GM19372 (cell line): ENCODE data around the gene PRKAR1B.

ENCODE experiments used
- ATAC-seq: cut with Tn5 transposase; IDR thresholded peaks from one replicate; pipeline ENCODE4 v1.9.1; 2021; ENCODE audit warnings: mild to moderate bottlenecking, low read depth, moderate library complexity; ENCODE audit not compliant: unreplicated experiment

Gene PRKAR1B

GRCh38 chr7:609365-609764 lies 117.7 kb downstream of the PRKAR1B start:
- ATAC-seq: no peak

DNA sequence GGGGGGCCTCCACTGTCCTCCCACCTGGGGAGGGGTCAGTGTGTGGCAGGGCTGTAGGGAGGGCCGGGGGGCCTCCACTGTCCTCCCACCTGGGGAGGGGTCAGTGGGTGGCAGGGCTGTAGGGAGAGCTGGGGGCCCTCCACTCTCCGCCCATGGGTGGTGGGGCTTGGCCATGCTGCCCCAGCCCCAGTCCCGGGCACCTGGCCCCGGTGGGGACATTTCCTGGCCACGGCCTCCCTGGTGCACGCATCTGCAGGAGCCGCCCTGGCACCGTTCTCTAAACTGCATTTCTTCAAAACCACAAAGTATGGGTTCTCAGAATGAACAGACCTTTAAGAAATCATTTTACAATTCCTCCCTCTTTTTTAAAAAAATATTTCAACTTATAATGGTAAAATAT lies 118.1 kb downstream of the PRKAR1B start:
- ATAC-seq: no peak

- no peak for ATAC-seq
Observed at GRCh38 chr7:608361-608760, 118.7 kb downstream of the PRKAR1B start.

DNA sequence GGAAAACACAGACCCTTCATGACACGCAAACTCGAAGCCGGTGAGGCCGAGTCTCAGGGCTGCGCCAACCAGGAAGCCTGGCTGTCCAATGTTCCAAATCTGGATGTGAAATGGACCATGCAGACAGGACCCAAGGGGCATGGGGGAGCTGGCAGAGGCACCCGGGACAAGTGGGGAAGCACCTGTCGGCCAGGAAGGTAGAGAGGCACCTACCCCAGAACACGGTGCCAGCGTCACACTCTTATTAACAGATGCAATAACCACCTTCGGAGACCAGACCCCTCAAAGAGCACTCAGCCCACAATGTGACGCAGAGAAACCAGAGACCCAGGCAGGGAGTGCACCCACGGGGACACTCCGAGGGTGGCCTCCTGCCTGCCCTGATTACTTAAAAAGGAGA lies 119.1 kb downstream of the PRKAR1B start:
- ATAC-seq: no peak

DNA sequence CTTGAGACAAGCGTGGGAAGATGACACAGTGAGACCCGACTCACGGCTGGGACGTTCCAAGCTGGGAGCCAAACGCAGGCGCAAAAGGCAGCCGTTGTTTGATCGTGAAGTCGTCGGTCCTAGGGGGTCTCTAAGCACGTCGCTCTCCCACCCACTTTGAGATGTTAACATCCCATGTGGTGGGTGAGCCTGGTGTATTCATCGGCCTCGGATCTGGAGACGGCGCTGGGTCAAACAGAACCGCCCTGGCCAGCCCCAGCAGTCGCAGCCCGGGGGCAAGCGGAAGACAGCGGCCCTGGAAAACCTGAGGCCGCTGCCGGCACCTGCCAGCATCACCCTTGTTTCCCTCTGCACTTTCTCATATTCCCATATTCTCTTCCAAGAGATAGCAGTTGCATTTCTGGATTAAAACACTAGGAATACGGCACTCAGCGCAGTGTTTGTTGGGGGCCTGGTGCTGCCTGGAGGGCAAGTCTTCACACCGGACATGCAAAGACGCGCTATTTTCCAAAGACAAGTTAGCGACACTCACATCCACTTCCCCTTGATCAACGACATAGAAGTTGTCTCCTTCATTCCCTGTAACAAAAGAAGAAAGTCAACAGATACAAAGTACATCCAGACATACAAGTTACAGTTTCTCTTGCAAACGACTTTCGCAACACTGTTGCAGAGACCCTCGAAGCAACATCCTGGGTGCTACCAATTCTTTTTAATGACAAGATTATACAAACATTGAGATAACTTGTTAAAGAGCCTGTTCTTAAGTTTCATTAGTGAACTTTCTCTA lies 121.2 kb downstream of the PRKAR1B start:
- no peak for ATAC-seq

- ATAC-seq: no peak
Observed at GRCh38 chr7:604884-605531, 122.1 kb downstream of the PRKAR1B start.

DNA sequence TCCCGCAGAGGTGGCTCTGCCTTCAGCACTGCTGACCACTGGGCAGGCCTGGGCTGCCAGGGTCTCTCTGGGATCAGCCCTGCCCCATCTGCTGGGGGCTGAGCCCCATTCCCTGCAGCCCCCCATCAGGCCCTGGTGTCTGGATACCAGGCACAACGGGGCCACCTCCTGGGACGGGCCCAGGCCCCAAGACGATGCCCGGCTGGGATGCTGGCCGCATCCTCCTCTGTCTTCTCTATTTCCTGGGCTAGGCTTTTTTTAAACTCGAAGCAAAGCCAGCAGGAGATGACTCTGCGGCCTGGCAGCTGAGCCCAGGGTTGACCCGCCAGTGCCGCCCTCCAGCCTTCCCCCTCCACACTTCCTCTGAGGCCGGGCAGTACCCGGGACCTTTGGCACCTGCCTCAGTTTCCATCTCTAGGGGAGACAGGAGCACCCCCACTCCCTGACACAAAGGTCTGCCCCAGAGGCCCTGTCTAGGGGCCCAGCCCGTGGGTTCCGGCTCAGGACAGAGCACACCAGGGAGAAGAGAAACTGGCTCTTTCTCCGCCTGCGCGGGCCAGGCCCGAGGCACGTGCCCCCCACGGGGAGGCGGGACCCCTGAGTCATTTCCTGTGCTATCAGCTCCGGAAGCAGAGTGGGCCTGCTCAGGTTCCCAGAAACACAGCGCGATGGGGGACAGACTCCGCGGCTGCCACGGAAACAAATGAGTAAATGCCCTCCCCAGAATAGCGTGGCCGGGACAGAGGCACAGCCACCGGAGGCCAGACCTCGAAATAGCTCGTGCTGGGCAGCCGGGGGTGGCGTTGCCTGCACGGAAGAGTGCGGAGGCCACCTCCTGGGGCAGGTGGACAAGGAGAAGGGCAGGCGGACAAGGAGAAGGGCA lies 122.8 kb downstream of the PRKAR1B start:
- ATAC-seq: peak; percentile 67

GRCh38 chr7:603152-603951 lies 123.7 kb downstream of the PRKAR1B start:
- ATAC-seq: no peak

DNA sequence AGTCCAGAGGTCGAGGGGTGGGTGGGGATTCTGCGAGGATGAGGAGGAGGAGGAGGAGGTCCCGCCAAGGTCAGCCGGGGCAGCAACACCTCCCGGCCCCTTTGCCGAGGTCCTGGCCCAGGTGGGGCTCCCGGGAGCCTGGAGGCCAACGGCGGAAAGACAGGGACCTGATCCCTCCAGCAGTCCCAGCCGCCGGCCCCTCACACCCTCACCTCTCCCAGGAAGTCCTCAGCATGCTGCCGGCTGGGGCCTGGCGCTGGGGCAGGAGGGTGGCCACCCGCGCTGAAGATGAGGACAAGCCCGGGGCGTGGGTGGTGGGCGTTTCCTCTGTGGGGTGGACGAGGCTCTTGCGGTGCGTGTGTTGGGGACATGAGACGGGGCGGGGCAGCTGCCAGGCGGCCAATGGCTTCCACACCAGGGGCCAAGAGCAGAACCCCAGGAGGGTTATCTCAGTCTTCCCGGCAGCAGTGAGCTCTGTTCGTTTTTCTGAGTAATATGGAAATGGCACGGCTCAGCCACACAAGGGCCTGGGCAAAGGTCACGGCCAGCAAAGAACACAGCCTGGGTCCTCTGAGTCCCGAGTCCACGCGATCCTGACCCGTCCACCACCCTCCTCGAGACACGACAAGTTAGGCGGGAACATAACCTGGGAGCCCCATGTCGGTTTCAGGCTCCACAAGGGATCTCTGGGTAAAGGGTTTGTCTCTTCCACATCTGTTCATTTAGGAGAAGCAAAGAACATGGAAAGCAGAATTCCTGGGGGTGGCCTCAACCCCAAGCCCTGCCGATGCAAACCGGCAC lies 124.5 kb downstream of the PRKAR1B start:
- no peak for ATAC-seq

DNA sequence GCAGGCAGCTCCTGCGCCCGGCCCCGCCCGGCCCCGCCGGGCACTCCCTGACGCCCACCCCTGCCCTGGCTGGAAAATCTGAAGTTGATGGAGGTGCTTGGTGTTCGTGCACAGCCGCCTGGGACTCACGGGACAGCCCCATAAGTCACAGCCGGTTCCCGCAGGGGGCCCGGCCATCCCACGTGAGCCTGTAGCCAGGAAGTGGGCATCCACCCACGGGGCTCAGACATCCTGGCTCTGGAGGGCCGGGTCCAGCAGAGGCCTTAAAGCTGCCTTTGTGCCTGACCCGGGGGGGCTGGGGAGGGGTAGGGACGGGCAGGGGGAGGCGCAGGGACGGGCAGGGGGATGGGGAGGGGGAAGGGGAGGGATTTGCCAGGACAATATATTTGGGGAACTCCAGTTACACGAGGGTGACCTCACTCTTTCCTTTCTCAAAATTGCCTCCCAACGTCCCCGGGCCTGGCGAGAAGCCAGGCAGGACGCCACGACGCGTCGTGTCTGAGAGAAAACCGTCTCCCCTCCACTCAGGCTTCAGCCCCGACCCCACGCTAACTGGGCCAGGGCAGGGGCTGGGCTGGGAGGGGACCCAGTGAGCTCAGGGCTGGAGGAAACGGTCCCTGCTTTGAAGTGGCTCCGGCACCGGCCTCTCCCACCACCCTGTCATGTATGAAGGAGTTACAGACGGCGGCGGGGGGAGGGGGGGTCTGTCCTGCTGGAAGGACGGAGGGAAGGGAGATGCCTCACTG lies 125.3 kb downstream of the PRKAR1B start:
- no peak for ATAC-seq

GRCh38 chr7:601036-601594 lies 126.0 kb downstream of the PRKAR1B start:
- ATAC-seq: no peak

- ATAC-seq: no peak
Observed at GRCh38 chr7:600149-601035, 126.7 kb downstream of the PRKAR1B start.

- no peak for ATAC-seq
Observed at GRCh38 chr7:598899-599298, 128.2 kb downstream of the PRKAR1B start.

- no peak for ATAC-seq
Observed at GRCh38 chr7:597348-598178, 129.5 kb downstream of the PRKAR1B start.

GRCh38 chr7:596819-597182 lies 130.3 kb downstream of the PRKAR1B start:
- ATAC-seq: no peak

- no peak for ATAC-seq
Observed at GRCh38 chr7:596071-596818, 130.8 kb downstream of the PRKAR1B start.
